Stimulated activated CD4-positive, alpha-beta T cell treated with anti-CD3 and anti-CD28 coated beads, Interleukin-2, amount 100 ng/mL, for 48 hours (primary cell): Measurements from ENCODE around the gene NCKAP5.

Experiments
- DNase-seq, 2 donors: peaks; one replicate each; pipeline ENCODE4 v3.0.0-alpha.2; 2020

The NCKAP5 gene

GRCh38 chr2:133123393-133123792, 444.9 kb downstream of the NCKAP5 start:
- DNase-seq, result no peak

GRCh38 chr2:133122529-133122928, 445.7 kb downstream of the NCKAP5 start:
- no peak for DNase-seq

DNA sequence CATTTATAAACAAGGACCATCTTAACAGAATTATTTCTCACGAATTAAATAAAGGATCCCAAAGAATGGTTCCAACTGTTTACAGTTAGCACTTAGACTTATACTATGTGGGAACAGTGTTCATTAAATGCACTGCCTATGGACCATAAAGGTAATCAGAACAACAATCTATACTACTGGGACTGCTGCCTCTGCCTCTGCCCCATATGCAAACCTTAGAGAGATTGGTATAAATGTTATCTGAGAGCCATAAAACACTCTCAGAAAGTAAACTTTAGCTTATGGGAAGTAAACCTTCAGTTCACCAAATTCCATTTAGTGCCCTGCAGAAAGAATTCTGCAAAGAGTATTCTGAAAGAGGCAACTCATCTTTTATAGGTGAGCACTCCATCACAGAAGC, 448.0 kb downstream of the NCKAP5 start:
- no peak for DNase-seq

GRCh38 chr2:133110201-133110600, 458.1 kb downstream of the NCKAP5 start:
- no peak for DNase-seq

DNA sequence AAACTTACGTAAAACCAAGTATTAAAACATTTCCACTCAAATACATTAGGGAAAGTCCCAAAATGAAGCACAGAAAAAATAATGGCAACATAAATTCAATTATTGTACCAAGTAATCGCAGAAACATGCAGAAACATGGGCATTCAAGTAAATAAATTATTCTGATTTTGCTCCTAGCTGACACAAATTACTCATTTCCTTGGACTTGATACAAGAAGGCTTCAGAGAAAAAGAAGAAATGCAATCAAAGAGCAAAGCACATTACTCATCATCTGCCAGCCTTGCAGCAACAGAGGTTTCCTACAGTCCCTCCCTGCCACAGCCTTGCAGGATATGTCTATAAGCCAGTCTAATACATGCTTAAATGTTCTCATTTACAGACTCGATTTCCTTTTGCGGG, 458.5 kb downstream of the NCKAP5 start:
- DNase-seq, result no peak

DNA sequence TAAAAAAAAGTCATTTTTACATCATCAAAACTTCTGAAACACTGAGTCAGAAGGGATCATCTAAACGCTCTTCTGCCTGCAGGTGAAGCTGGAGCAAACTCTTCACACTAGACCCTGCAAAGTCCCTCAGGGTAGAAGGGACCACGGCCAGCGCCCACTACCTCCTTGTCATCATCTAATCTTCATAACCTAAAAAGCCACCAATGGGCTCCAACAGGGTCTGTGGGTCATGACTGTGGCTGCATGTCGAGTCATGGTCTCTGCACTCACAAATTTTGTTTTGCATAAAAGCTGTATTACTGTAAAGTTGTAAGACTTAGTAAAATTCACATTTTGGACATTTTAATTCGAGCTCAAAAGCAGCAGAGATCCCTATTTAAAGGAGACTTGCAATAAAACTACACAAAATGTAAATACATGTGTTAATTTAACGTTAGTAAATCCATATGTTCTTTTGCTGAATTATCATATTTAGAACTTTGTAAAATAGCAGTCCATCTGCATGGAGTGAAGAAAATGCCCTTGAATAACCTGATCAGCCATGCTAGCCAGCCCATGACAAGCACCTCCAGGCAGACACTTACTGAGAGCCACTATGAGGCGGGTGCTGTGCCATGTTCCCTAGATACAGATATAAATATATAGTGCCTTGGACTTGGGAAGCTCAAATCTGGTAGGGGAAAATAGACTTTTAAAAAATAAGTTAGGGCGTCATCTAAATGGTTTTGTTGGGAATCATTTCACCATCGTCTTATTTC, 461.0 kb downstream of the NCKAP5 start:
- no peak for DNase-seq

DNA sequence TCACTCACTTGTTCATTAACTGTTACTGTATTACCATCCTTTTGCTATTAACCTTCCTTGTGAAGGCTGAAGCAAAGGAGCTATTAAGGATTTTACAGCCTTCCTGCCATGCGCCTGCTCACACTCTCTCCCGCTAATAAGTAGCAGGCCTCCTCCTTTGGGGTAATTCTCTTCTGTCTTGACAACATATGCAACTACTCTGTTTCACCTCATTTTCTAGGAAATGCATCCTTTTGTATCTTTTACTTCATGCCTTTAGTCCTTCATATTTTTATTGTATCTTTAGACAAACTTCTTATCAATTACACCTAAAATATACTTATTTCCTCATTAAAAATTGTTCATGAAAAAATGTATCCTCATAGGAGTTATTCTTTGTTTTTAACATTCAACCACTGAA, 463.4 kb downstream of the NCKAP5 start:
- DNase-seq, result no peak

- no peak for DNase-seq
These were observed 469.5 kb downstream of the NCKAP5 start for GRCh38 chr2:133098787-133099186.

DNA sequence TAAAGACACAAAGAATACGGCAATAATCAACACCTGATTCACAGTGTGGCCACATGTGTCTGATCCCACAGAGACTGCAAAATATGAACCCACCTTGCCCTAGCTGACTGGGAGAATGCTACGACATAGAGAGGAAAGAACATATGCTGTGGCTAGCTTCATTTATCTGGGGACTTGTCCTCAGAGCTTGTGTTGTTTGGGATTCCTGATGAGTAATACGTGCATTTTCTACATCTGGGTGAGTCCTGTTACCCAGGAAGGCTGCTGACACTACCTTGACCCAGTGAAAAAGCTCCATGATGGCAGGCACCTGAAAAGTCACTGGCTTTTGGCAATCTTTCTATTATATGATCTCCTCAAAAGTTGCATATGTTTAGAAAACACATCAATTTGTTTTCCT, 470.6 kb downstream of the NCKAP5 start:
- DNase-seq, result no peak

DNA sequence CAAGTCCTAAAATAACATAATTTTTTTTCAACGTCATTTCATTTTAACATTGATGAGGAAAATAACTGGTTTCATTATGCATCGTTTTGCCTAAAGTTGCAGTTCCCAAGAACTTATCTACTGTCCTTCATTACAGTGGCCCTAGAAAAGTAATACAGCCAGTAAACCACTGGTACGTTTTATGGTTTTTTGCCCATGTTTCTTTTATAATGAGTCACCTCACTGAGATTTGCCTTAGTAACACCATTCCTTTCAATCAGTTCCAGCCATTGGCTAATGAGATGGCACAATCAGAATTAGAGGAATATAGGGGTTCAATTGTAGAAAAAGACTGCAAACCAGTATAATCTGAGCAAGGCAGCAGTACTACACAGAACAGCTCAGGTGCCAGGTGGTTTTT, 475.7 kb downstream of the NCKAP5 start:
- DNase-seq, result no peak

DNA sequence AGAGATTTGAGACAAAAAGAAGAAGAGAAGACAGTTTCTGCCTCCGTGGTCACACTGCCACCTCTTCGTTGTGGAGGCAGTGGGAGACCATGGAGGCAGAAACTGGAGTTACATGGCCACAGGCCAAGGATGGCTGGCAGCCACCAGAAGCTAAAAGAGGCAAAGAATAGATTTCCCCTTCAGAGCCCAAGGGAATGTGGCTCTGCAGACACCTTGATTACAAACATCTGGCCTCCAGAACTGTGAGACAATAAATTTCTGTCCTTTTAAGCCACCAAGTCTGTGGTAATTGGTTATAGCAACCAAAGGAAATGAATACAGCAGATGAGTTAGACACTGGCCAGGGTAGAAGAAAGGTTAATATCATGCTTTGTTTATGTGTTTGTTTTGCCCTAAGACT, 477.9 kb downstream of the NCKAP5 start:
- no peak for DNase-seq

- no peak for DNase-seq
These were observed 482.1 kb downstream of the NCKAP5 start for GRCh38 chr2:133086176-133086575.

GRCh38 chr2:133085646-133086045, 482.6 kb downstream of the NCKAP5 start:
- DNase-seq, result no peak

- no peak for DNase-seq
These were observed 486.2 kb downstream of the NCKAP5 start for GRCh38 chr2:133082034-133082433.

GRCh38 chr2:133080822-133081221, 487.4 kb downstream of the NCKAP5 start:
- DNase-seq, result no peak

GRCh38 chr2:133078667-133079411, 489.4 kb downstream of the NCKAP5 start:
- DNase-seq, result no peak

GRCh38 chr2:133077269-133077822, 490.9 kb downstream of the NCKAP5 start:
- no peak for DNase-seq

DNA sequence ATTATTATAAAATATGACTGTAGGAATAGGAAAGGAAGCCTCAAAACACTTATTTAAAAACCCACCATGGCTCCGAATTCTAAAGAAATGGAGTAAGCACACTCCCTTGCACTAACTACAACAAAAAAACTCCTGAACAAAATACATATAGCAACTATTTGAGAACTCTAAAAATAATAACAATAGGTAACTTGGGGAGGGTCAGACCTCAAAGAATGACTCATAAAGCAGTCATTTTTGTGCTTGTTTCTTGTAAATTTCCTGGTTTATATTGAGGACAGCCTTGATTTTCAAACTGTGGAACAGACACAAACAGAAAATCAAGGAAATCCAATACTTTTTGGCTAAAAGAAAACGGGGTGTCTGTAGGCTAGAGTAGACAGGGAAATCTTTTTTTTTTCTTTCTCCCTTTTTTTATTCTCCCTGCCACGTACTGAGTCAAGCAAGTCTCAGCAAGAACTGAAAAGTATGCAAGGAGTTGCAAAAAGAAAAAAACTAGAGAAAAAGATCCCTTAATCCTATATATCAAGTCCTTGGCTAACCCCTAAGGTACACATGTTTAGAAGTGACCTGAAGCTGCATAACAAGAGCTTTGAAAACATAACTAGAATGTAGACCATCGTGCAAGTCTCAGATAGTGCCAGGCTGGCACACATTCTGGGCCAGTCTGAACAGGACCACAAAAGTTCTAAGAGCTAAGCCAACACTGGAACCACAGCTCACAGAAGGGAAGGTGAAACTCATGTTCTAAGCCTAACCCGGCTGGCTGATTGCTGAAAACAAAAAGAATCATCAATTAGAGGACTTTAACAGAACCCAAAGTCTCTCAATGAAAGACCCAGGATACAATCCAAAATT, 495.2 kb downstream of the NCKAP5 start:
- DNase-seq, result no peak

DNA sequence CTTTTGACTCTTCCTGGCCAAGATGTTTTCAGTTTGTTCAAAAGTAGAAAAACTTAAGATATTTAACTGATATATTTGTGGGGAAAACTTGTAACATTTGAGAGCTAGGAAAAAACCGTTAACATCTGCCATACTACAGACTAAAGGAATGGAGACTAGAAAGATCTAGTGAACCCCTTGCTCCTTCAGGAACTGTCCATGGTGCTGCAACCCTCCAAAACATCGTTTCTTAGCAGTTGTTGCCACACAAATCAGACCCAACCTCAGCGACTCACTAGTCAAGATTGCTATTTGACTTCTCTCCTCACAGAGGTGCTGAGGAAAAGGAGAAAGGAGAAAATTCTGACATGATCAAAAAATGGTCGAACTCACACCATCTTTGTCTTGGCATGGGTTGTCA, 504.5 kb downstream of the NCKAP5 start:
- no peak for DNase-seq

GRCh38 chr2:133062931-133063665, 505.2 kb downstream of the NCKAP5 start:
- no peak for DNase-seq

DNA sequence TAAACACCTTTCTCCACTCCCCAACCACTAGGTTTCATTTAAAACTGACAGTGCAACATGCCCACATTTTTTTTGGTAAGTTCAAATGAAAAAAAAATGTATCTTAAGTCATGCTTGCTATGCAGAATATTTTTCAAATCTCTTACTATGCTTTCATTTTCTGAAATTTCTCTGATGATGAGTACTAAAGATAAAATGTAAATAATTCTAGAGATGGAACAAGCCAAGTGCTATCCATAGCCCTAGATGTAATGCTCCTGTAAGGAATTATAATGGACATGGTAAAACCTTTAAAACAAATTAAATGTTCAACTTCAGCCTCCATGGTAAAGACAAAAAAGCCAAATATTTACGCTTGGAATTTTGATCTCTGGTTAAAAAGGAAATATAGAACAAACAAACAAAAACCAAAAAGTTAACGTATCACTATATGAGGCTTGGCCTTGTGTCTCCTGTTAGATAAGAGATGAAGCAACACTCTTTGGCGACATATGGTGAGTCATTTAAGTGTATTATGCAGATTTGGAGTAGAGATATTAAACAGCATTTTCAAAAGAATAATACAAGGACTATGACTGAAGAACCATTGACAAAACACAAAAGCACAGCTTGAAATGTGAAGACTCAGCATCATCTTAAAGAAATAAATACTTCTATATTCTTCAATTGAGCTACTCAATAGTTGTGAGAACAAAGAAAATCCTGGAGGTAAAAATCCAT, 506.2 kb downstream of the NCKAP5 start:
- DNase-seq, result no peak

GRCh38 chr2:133054297-133054696, 514.0 kb downstream of the NCKAP5 start:
- no peak for DNase-seq
